GM21447 (cell line): ENCODE data around the gene CCDC57.
"Not testable (repeated sequence)": the region's sequence is repeated elsewhere in the genome, so short reads cannot be mapped to it uniquely, and the experiment has no call there.

Source experiments
- ATAC-seq: cut with Tn5 transposase; IDR thresholded peaks from one replicate; pipeline ENCODE4 v1.9.1; 2021; ENCODE audit not compliant: unreplicated experiment

Gene CCDC57

GRCh38 chr17:82204831-82205719 lies 7.6 kb downstream of the CCDC57 start:
- no peak for ATAC-seq

- ATAC-seq = no peak
Observed at GRCh38 chr17:82203920-82204319, 8.7 kb downstream of the CCDC57 start.

GRCh38 chr17:82202981-82203380 lies 9.7 kb downstream of the CCDC57 start:
- ATAC-seq = no peak

GRCh38 chr17:82201498-82201910 lies 11.1 kb downstream of the CCDC57 start:
- no peak for ATAC-seq

- ATAC-seq = no peak
Observed at GRCh38 chr17:82200743-82201497, 11.7 kb downstream of the CCDC57 start.

- ATAC-seq = no peak
Observed at GRCh38 chr17:82200135-82200534, 12.5 kb downstream of the CCDC57 start.

GRCh38 chr17:82199496-82199895 lies 13.1 kb downstream of the CCDC57 start:
- no peak for ATAC-seq

- no peak for ATAC-seq
Observed at GRCh38 chr17:82198092-82198491, 14.6 kb downstream of the CCDC57 start.

GRCh38 chr17:82195675-82196672 lies 16.7 kb downstream of the CCDC57 start:
- ATAC-seq = no peak

- ATAC-seq = no peak
Observed at GRCh38 chr17:82194765-82195164, 17.9 kb downstream of the CCDC57 start.

GRCh38 chr17:82193520-82194220 lies 19.0 kb downstream of the CCDC57 start:
- ATAC-seq = no peak

- not testable (repeated sequence) for ATAC-seq
Observed at GRCh38 chr17:82193050-82193449, 19.6 kb downstream of the CCDC57 start.

- no peak for ATAC-seq
Observed at GRCh38 chr17:82188001-82188961, 24.4 kb downstream of the CCDC57 start.

GRCh38 chr17:82187500-82187899 lies 25.1 kb downstream of the CCDC57 start:
- no peak for ATAC-seq

GRCh38 chr17:82186221-82186620 lies 26.4 kb downstream of the CCDC57 start:
- no peak for ATAC-seq

GRCh38 chr17:82184761-82185160 lies 27.9 kb downstream of the CCDC57 start:
- no peak for ATAC-seq

GRCh38 chr17:82180776-82181528 lies 31.7 kb downstream of the CCDC57 start:
- no peak for ATAC-seq

- no peak for ATAC-seq
Observed at GRCh38 chr17:82179946-82180475, 32.6 kb downstream of the CCDC57 start.
